Naive thymus-derived CD4-positive, alpha-beta T cell (primary cell): Measurements from ENCODE around the gene PSMC3IP. TPM values are rescaled to one million over a fixed set of nuclear protein-coding genes. Genes with fewer than 3 reads are reported as not detected.

Source experiments
- ATAC-seq: fragments of 150-1000 bp; cut with Tn5 transposase; 2 replicates; pipeline ENCODE4 v1.10.0; 2021; ENCODE audit warnings: mild to moderate bottlenecking, moderate library complexity
- CTCF ChIA-PET: fragments of 350-600 bp; sonication (Branson Sonifier 250); formaldehyde crosslinking; loops from one replicate; lab custom pipeline; 2021; ENCODE audit warnings: antibody characterized with exemption; lab: Charles Lee
- POLR2A ChIA-PET: fragments of 350-600 bp; sonication (Branson Sonifier 250); formaldehyde crosslinking; loops from one replicate; lab custom pipeline; 2021; ENCODE audit warnings: antibody characterized with exemption, inconsistent platforms; lab: Charles Lee
- DNase-seq, 9 donors: peaks; one replicate each; pipeline versions ENCODE4 v3.0.0 to v3.0.0-alpha.2; 2020 to 2022; ENCODE audit warnings: mixed read lengths in 1 of 9
- H3K27ac ChIP-seq: one replicate; pipeline ENCODE4 v1.7.0; 2013; ENCODE audit warnings: mild to moderate bottlenecking, low read depth, low read length, moderate library complexity
- H3K27me3 ChIP-seq, 2 donors: one replicate each; pipeline ENCODE4 v1.7.0; 2013; ENCODE audit warnings: low read length in 2 of 2, mild to moderate bottlenecking in 2 of 2, moderate library complexity in 2 of 2; ENCODE audit not compliant: control insufficient read depth in 2 of 2, insufficient read depth in 2 of 2
- H3K36me3 ChIP-seq, 3 experiments: 1 replicate in 2 of 3; 2 replicates in 1 of 3; pipeline ENCODE4 v1.7.0; 2013; ENCODE audit warnings: low read length in 3 of 3, mild to moderate bottlenecking in 3 of 3, moderate library complexity in 1 of 3; ENCODE audit not compliant: insufficient read depth in 3 of 3, control insufficient read depth in 2 of 3
- H3K4me1 ChIP-seq, 2 donors: one replicate each; pipeline ENCODE4 v1.7.0; 2013; ENCODE audit warnings: low read length in 2 of 2, mild to moderate bottlenecking in 2 of 2, moderate library complexity in 1 of 2; ENCODE audit not compliant: control insufficient read depth in 2 of 2, insufficient read depth in 2 of 2
- H3K4me3 ChIP-seq: 2 replicates; pipeline ENCODE4 v1.7.0; 2013; ENCODE audit warnings: mild to moderate bottlenecking, low read length
- H3K9me3 ChIP-seq, 3 experiments: 1 replicate in 2 of 3; 2 replicates in 1 of 3; pipeline ENCODE4 v1.7.0; 2013; ENCODE audit warnings: low read length in 3 of 3; ENCODE audit not compliant: control insufficient read depth in 2 of 3
- H3K27ac Mint-ChIP-seq, 9 donors: one replicate each; pipeline ENCODE4 v1.8.0; 2020 to 2022; ENCODE audit warnings: mixed read lengths in 9 of 9, mild to moderate bottlenecking in 8 of 9, moderate library complexity in 5 of 9, inconsistent platforms in 2 of 9
- H3K27me3 Mint-ChIP-seq, 5 donors: one replicate each; pipeline ENCODE4 v1.8.0; 2021 to 2022; ENCODE audit warnings: mixed read lengths in 5 of 5, mild to moderate bottlenecking in 1 of 5
- H3K36me3 Mint-ChIP-seq, 5 donors: one replicate each; pipeline ENCODE4 v1.8.0; 2020 to 2022; ENCODE audit warnings: mixed read lengths in 5 of 5, mild to moderate bottlenecking in 3 of 5, inconsistent platforms in 1 of 5
- H3K4me1 Mint-ChIP-seq, 7 donors: one replicate each; pipeline ENCODE4 v1.8.0; 2020 to 2022; ENCODE audit warnings: mixed read lengths in 7 of 7, mild to moderate bottlenecking in 3 of 7, inconsistent platforms in 1 of 7
- H3K4me3 Mint-ChIP-seq, 10 donors: one replicate each; pipeline ENCODE4 v1.8.0; 2020 to 2022; ENCODE audit warnings: mild to moderate bottlenecking in 10 of 10, mixed read lengths in 10 of 10, moderate library complexity in 6 of 10, inconsistent platforms in 2 of 10
- H3K9me3 Mint-ChIP-seq, 11 donors: one replicate each; pipeline ENCODE4 v1.8.0; 2020 to 2022; ENCODE audit warnings: mixed read lengths in 11 of 11, mild to moderate bottlenecking in 4 of 11, inconsistent platforms in 1 of 11, moderate library complexity in 1 of 11
- intact Hi-C, 2 donors: fragments of 100-400 bp; cut with micrococcal nuclease; formaldehyde crosslinking; loops; one replicate each; pipeline ENCODE4 v1.15.1; 2023
- polyA plus RNA-seq, 2 donors: library from polyadenylated mRNA; unstranded; fragments of 300-500 nt; fragmentation: Illumina TruSeq; gene quantifications; one replicate each; pipeline ENCODE4 v1.2.3, GENCODE V29; 2021
- total RNA-seq, 6 experiments: library from RNA in 5 of 6; stranded (reverse) in 5 of 6; gene quantifications; 1 replicate in 5 of 6; 2 replicates in 1 of 6; pipeline ENCODE4 v1.2.3 and lab custom pipeline; 2021 to 2026

Gene PSMC3IP
- total and polyA plus RNA-seq, 7 experiments from 2014 or later, result 1.3 to 14.0 (median 3.5) TPM

- Mint-ChIP-seq H3K36me3 (peaks cover 0 to 30% (median 13%) of the 10 kb centered on the region in 5 donors), H3K27ac (peak overlapping the region; percentile 94 to 100 (median 97)), H3K4me3 (peak overlapping the region; percentile 95 to 100 (median 100)), H3K27me3 (peaks cover 0 to 2% (median 0%) of the 10 kb centered on the region in 5 donors), H3K9me3 (peaks cover 0 to 4% (median 0%) of the 10 kb centered on the region in 11 donors), H3K4me1 (peaks cover 40 to 62% (median 48%) of the 10 kb centered on the region in 7 donors)
- Histone ChIP-seq H3K27ac (peak overlapping the region; percentile 89), H3K27me3 (no peaks in the 10 kb centered on the region), H3K4me3 (peak overlapping the region; percentile 85), H3K4me1 (peaks cover 30 to 38% of the 10 kb centered on the region in 2 donors), H3K36me3 (peaks cover 0 to 19% (median 0%) of the 10 kb centered on the region in 3 experiments), H3K9me3 (no peaks in the 10 kb centered on the region)
- DNase-seq, result peak in 7 of 9 donors; percentile 12 to 44 (median 36)
- CTCF ChIA-PET, result interaction anchor here (0.5 to 2.6 kb wide), 11 partner anchors 10 to 398 kb away, joined by 3 to 17 read pairs (median 3); partner anchors contain the start of genes MLX, PLEKHH3 and PSMC3IP
- peak; percentile 64 for ATAC-seq
- POLR2A ChIA-PET, result interaction anchor here (0.7 to 3.1 kb wide), 24 partner anchors 9 to 920 kb away, joined by 3 to 28 read pairs (median 4); partner anchors contain the start of genes BECN1, EIF1, MLX and PSMC3IP
- intact Hi-C loops, result loop anchor here (1.0 to 5.0 kb wide), 19 partner anchors 30 to 1514 kb away; partner anchors contain the start of genes COASY (in 2 of the 2), STAT3 (in 2 of the 2), BECN1 (in 1 of the 2) and BRCA1 (in 1 of the 2)
Observed at GRCh38 chr17:42608305-42609181, 31.0 kb upstream of the PSMC3IP start.

DNA sequence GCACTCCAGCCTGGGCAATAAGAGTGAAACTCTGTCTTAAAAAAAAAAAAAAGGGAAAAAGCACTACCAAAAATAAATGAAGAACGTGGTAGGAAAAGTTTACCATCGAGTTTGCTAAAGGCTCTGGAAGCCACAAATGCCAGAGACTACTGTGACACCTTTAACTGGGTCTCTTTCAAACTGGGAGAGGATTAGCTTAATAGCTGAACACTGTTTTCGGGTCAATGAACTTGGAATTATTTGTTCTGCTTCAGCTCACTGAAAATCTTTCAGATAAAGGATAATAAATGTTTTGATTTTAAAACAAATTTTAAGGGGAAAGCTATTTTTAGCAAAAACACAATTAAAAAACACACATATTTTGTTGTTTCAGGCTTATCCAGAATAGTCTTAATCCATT is 30.2 kb upstream of the PSMC3IP start:
- Histone ChIP-seq H3K27ac (peak overlapping the region; percentile 89), H3K4me3 (peak overlapping the region; percentile 85), H3K27me3 (no peaks in the 10 kb centered on the region), H3K9me3 (no peaks in the 10 kb centered on the region), H3K4me1 (peaks cover 30 to 38% of the 10 kb centered on the region in 2 donors), H3K36me3 (peaks cover 0 to 14% (median 0%) of the 10 kb centered on the region in 3 experiments)
- peak overlapping the region; percentile 95 to 100 (median 100) for H3K4me3 Mint-ChIP-seq
- peaks cover 3 to 32% (median 18%) of the 10 kb centered on the region in 5 donors for H3K36me3 Mint-ChIP-seq
- CTCF ChIA-PET, result interaction anchor here (0.7 to 2.6 kb wide), 6 partner anchors 26 to 148 kb away, joined by 3 to 17 read pairs (median 3); partner anchors contain the start of genes PLEKHH3 and PSMC3IP
- peaks cover 0 to 2% (median 0%) of the 10 kb centered on the region in 5 donors for H3K27me3 Mint-ChIP-seq
- intact Hi-C loops, result loop anchor here (2.0 to 5.0 kb wide), 9 partner anchors 45 to 1515 kb away; partner anchors contain the start of genes COASY (in 2 of the 2), CNP (in 1 of the 2), DHX8 (in 1 of the 2) and HDAC5 (in 1 of the 2)
- POLR2A ChIA-PET, result interaction anchor here (0.7 to 3.1 kb wide), 13 partner anchors 9 to 1496 kb away, joined by 3 to 28 read pairs (median 4); partner anchors contain the start of genes EIF1, MLX and PSMC3IP
- H3K27ac Mint-ChIP-seq, result peak overlapping the region in 8 of 9 donors; percentile 94 to 100 (median 98)
- no peak for ATAC-seq
- H3K4me1 Mint-ChIP-seq, result peaks cover 45 to 70% (median 55%) of the 10 kb centered on the region in 7 donors
- peaks cover 0 to 4% (median 0%) of the 10 kb centered on the region in 11 donors for H3K9me3 Mint-ChIP-seq
- no peak for DNase-seq

GRCh38 chr17:42603318-42603717 is 25.8 kb upstream of the PSMC3IP start:
- DNase-seq (no peak), ATAC-seq (no peak)
- Mint-ChIP-seq H3K36me3 (peaks cover 3 to 36% (median 21%) of the 10 kb centered on the region in 5 donors), H3K9me3 (no peaks in the 10 kb centered on the region), H3K27ac (peak overlapping the region in 3 of 9 donors; percentile 41 to 63 (median 55)), H3K27me3 (no peaks in the 10 kb centered on the region), H3K4me1 (peaks cover 44 to 84% (median 71%) of the 10 kb centered on the region in 7 donors), H3K4me3 (peak overlapping the region in 6 of 10 donors; percentile 21 to 95 (median 44))
- Histone ChIP-seq H3K4me1 (peaks cover 30 to 45% of the 10 kb centered on the region in 2 donors), H3K9me3 (no peaks in the 10 kb centered on the region), H3K4me3 (no peak overlapping the region), H3K36me3 (peaks cover 0 to 12% (median 0%) of the 10 kb centered on the region in 3 experiments), H3K27ac (no peak overlapping the region), H3K27me3 (no peaks in the 10 kb centered on the region)
- POLR2A ChIA-PET, result no interaction called here
- CTCF ChIA-PET, result no interaction called here
- intact Hi-C loops, result no loop called here

- DNase-seq (no peak), ATAC-seq (no peak)
- H3K27me3 Mint-ChIP-seq, result no peaks in the 10 kb centered on the region
- H3K4me3 Mint-ChIP-seq, result peak overlapping the region in 7 of 10 donors; percentile 17 to 65 (median 38)
- H3K27me3 ChIP-seq, result no peaks in the 10 kb centered on the region
- peaks cover 3 to 26% (median 15%) of the 10 kb centered on the region in 5 donors for H3K36me3 Mint-ChIP-seq
- ChIA-PET POLR2A (interaction anchor here (0.6 to 3.7 kb wide), 4 partner anchors 9 to 80 kb away, joined by 3 to 25 read pairs (median 4); partner anchors contain the start of genes RETREG3 and TUBG1), CTCF (interaction anchor here (0.7 kb wide), 1 partner anchor 9 kb away, joined by 3 read pairs; no protein-coding TSS in a partner anchor)
- no peaks in the 10 kb centered on the region for H3K9me3 ChIP-seq
- H3K4me3 ChIP-seq, result no peak overlapping the region
- H3K4me1 ChIP-seq, result peaks cover 0 to 7% of the 10 kb centered on the region in 2 donors
- no peaks in the 10 kb centered on the region for H3K9me3 Mint-ChIP-seq
- intact Hi-C loops, result no loop called here
- H3K36me3 ChIP-seq, result peaks cover 0 to 19% (median 3%) of the 10 kb centered on the region in 3 experiments
- H3K27ac Mint-ChIP-seq, result peak overlapping the region in 5 of 9 donors; percentile 19 to 71 (median 33)
- H3K4me1 Mint-ChIP-seq, result peaks cover 13 to 48% (median 41%) of the 10 kb centered on the region in 7 donors
- no peak overlapping the region for H3K27ac ChIP-seq
Observed at GRCh38 chr17:42598905-42599304, 21.4 kb upstream of the PSMC3IP start.

- H3K9me3 ChIP-seq, result no peaks in the 10 kb centered on the region
- no peak overlapping the region for H3K27ac ChIP-seq
- H3K27ac Mint-ChIP-seq, result peak overlapping the region in 1 of 9 donors; percentile 33
- H3K9me3 Mint-ChIP-seq, result no peaks in the 10 kb centered on the region
- ATAC-seq (no peak), DNase-seq (no peak)
- POLR2A ChIA-PET, result interaction anchor here (0.6 to 1.4 kb wide), 3 partner anchors 10 to 36 kb away, joined by 3 read pairs; no protein-coding TSS in a partner anchor
- no peaks in the 10 kb centered on the region for H3K27me3 ChIP-seq
- intact Hi-C loops, result no loop called here
- CTCF ChIA-PET, result interaction anchor here (0.6 to 1.0 kb wide), 2 partner anchors 16 to 143 kb away, joined by 3 to 4 read pairs; no protein-coding TSS in a partner anchor
- no peaks in the 10 kb centered on the region for H3K27me3 Mint-ChIP-seq
- peaks cover 16 to 46% (median 37%) of the 10 kb centered on the region in 7 donors for H3K4me1 Mint-ChIP-seq
- no peak overlapping the region for H3K4me3 Mint-ChIP-seq
- peaks cover 3 to 30% (median 8%) of the 10 kb centered on the region in 3 experiments for H3K36me3 ChIP-seq
- H3K36me3 Mint-ChIP-seq, result peaks cover 0 to 28% (median 8%) of the 10 kb centered on the region in 5 donors
- H3K4me1 ChIP-seq, result peaks cover 0 to 7% of the 10 kb centered on the region in 2 donors
- no peak overlapping the region for H3K4me3 ChIP-seq
Observed at GRCh38 chr17:42596386-42596785, 18.9 kb upstream of the PSMC3IP start.
